HepG2 (cell line): Measurements from ENCODE around the gene TMEM256. TPM values are rescaled to one million over a fixed set of nuclear protein-coding genes. Genes with fewer than 3 reads are reported as not detected.

Source experiments
- ATAC-seq: fragments of 200-7000 bp; cut with Tn5 transposase; 3 replicates; pipeline ENCODE4 v1.9.1; 2020; ENCODE audit warnings: mild to moderate bottlenecking, moderate library complexity
- BruUV-seq: library from RNA; stranded (reverse); fragments of 400-500 nt; replicated peaks from 2 replicates; lab custom pipeline; 2021; lab: Mats Ljungman, UMichigan
- CTCF ChIA-PET: fragments of 300-600 bp; formaldehyde crosslinking; extraction: SDS; loops from one replicate; lab custom pipeline; 2021; ENCODE audit warnings: low total read pairs, inconsistent platforms, low intra/inter-chr PET ratio; lab: Yijun Ruan, JAX
- POLR2A ChIA-PET: fragments of 350-600 bp; sonication (Branson Sonifier 250); formaldehyde crosslinking; loops from one replicate; lab custom pipeline; 2020; ENCODE audit warnings: antibody characterized with exemption, inconsistent platforms; lab: Yijun Ruan, JAX
- DNase-seq: peaks from one replicate; pipeline ENCODE4 v3.0.0-alpha.2; 2015; ENCODE audit warnings: low spot score
- FAIRE-seq: peaks from 3 replicates; lab custom pipeline; 2011; peaks lifted over from hg19 to GRCh38; lab: Jason Lieb, UNC
- H2AFZ ChIP-seq: one replicate; pipeline ENCODE4 v1.6.1; 2011; ENCODE audit warnings: low read length, inconsistent platforms
- H3K27ac ChIP-seq: fragments of 300-600 bp; 3 replicates; pipeline ENCODE4 v1.8.0; 2011; ENCODE audit warnings: mixed run types, mild to moderate bottlenecking, mixed read lengths, low read length, inconsistent platforms; ENCODE audit not compliant: insufficient read depth; ENCODE audit errors: extremely low read length
- H3K27me3 ChIP-seq, 2 experiments: fragments of 200-600 bp in 1 of 2; 2 replicates in 1 of 2; 3 replicates in 1 of 2; pipeline versions ENCODE4 v1.6.0 to v1.8.0; 2011; ENCODE audit warnings: low read length in 2 of 2, mild to moderate bottlenecking in 2 of 2, moderate library complexity in 2 of 2, inconsistent platforms in 1 of 2; ENCODE audit not compliant: insufficient read depth in 2 of 2, control insufficient read depth in 1 of 2
- H3K36me3 ChIP-seq, 2 experiments: fragments of 200-600 bp in 1 of 2; replicated peaks in 1 of 2; 2 replicates in 1 of 2; 3 replicates in 1 of 2; pipeline versions ENCODE4 v1.5.1 to v1.8.0; 2011; ENCODE audit warnings: low read length in 2 of 2, inconsistent platforms in 1 of 2; ENCODE audit not compliant: insufficient read depth in 2 of 2, control insufficient read depth in 1 of 2
- H3K4me1 ChIP-seq: 2 replicates; pipeline ENCODE4 v1.5.1; 2012; ENCODE audit warnings: low read length, inconsistent platforms; ENCODE audit not compliant: insufficient read depth
- H3K4me2 ChIP-seq: 2 replicates; pipeline ENCODE4 v1.6.0; 2011; ENCODE audit warnings: low read depth, low read length, inconsistent platforms
- H3K4me3 ChIP-seq, 3 experiments: fragments of 200-600 bp in 1 of 3; sonication (generic), shearing (Covaris generic) in 1 of 3; replicated peaks in 1 of 3; 2 replicates each; pipeline ENCODE4 v1.5.1; 2011 to 2016; ENCODE audit warnings: low read length in 3 of 3, inconsistent platforms in 2 of 3, low read depth in 2 of 3, mild to moderate bottlenecking in 2 of 3, control low read depth in 1 of 3, mixed read lengths in 1 of 3; ENCODE audit not compliant: insufficient read depth in 1 of 3
- H3K79me2 ChIP-seq: one replicate; pipeline ENCODE4 v1.6.1; 2011; ENCODE audit warnings: low read length, inconsistent platforms; ENCODE audit not compliant: insufficient read depth
- H3K9ac ChIP-seq: 2 replicates; pipeline ENCODE4 v1.6.0; 2011; ENCODE audit warnings: mild to moderate bottlenecking, low read depth, low read length, inconsistent platforms; ENCODE audit not compliant: insufficient read depth
- H3K9me3 ChIP-seq: 2 replicates; pipeline ENCODE4 v1.5.1; 2012; ENCODE audit warnings: mild to moderate bottlenecking, low read length
- H4K20me1 ChIP-seq: 2 replicates; pipeline ENCODE4 v1.6.0; 2011; ENCODE audit warnings: inconsistent platforms, mild to moderate bottlenecking, low read length, moderate library complexity; ENCODE audit not compliant: insufficient read depth
- HOXA7 ChIP-seq: sonication (generic); formaldehyde crosslinking; IDR thresholded peaks from 2 replicates; pipeline ENCODE4 v1.8.1; 2022; ENCODE audit warnings: mild to moderate bottlenecking, missing genetic modification reagents, moderate library complexity
- ZNF549 ChIP-seq: sonication (generic); formaldehyde crosslinking; IDR thresholded peaks from 2 replicates; pipeline ENCODE4 v1.5.0; 2020; ENCODE audit warnings: missing genetic modification reagents
- WGBS: methylation state at CpG from one replicate; pipeline ENCODE4 v1.1.6; 2017; ENCODE audit warnings: low lambda C conversion rate; 5-methylcytosine and 5-hydroxymethylcytosine counted together
- in situ Hi-C: cut with HindIII; loops from 2 replicates; pipeline ENCODE4 v1.10.0; 2017; ENCODE audit warnings: low pct_unique_long_range_greater_than_20kb; ENCODE audit not compliant: extremely low pct_ligation_motif_present
- intact Hi-C: fragments of 100-400 bp; cut with micrococcal nuclease; formaldehyde crosslinking; loops from one replicate; pipeline ENCODE4 v1.10.0; 2022; ENCODE audit not compliant: unreplicated experiment
- polyA plus RNA-seq, 8 experiments: library from polyadenylated mRNA; depleted of rRNA in 3 of 8; stranded (reverse) in 7 of 8; unstranded in 1 of 8; fragments of >200 nt; fragmentation: Illumina TruSeq in 4 of 8; extraction: Trizol in 4 of 8; gene quantifications; 2 replicates each; pipeline versions ENCODE4 v1.2.1 to v1.2.3, GENCODE V29; 2011 to 2016; ENCODE audit warnings: low read depth in 4 of 8, missing spikeins in 1 of 8, mixed read lengths in 1 of 8; ENCODE audit not compliant: insufficient read depth in 1 of 8
- total RNA-seq, 5 experiments: library from RNA; depleted of rRNA; stranded (reverse); fragments of >200 nt; fragmentation: Illumina TruSeq; extraction: Trizol; gene quantifications; 2 replicates each; pipeline ENCODE4 v1.2.3, GENCODE V29; 2016; ENCODE audit warnings: low read depth in 1 of 5
- TF ChIP-seq, protein P1 (sequence below): sonication (generic); formaldehyde crosslinking; IDR thresholded peaks from one replicate; pipeline ENCODE4 v1.5.1; 2020; ENCODE audit warnings: mild to moderate bottlenecking, missing genetic modification reagents; ENCODE audit errors: not compliant biosample characterization
- TF ChIP-seq, protein P2 (sequence below): sonication (generic); formaldehyde crosslinking; IDR thresholded peaks from 2 replicates; pipeline ENCODE4 v1.4.0; 2020; ENCODE audit warnings: missing genetic modification reagents, borderline replicate concordance
- TF ChIP-seq, protein P3 (sequence below): sonication (generic); formaldehyde crosslinking; IDR thresholded peaks from 2 replicates; pipeline ENCODE4 v1.5.1; 2020; ENCODE audit warnings: missing genetic modification reagents, mild to moderate bottlenecking, borderline replicate concordance

The TMEM256 gene
- total and polyA plus RNA-seq, 2 of the 13 experiments (the other 11 are each of a cell fraction or from before 2014, with no cell fraction given) = 231 to 252 TPM

DNA sequence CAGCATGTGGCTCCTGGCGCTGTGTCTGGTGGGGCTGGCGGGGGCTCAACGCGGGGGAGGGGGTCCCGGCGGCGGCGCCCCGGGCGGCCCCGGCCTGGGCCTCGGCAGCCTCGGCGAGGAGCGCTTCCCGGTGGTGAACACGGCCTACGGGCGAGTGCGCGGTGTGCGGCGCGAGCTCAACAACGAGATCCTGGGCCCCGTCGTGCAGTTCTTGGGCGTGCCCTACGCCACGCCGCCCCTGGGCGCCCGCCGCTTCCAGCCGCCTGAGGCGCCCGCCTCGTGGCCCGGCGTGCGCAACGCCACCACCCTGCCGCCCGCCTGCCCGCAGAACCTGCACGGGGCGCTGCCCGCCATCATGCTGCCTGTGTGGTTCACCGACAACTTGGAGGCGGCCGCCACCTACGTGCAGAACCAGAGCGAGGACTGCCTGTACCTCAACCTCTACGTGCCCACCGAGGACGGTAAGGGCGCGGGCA is 4.4 kb upstream of the TMEM256 start:
- ChIA-PET POLR2A (no interaction called here), CTCF (no interaction called here)
- peaks cover 10% of the 10 kb centered on the region for H3K4me1 ChIP-seq
- WGBS = 98% methylated on average over 52 of the region's 58 CpGs
- DNase-seq = no peak
- BruUV-seq = no TSS peak
- no peaks in the 10 kb centered on the region; a peak in 1 of 5 replicates for H3K27me3 ChIP-seq
- ATAC-seq = no peak
- in situ Hi-C loops = no loop called here
- no peak for FAIRE-seq
- 0 out of 5 replicates have a peak, but pooled peaks cover 0 to 2% of the 10 kb centered on the region in 2 experiments for H3K36me3 ChIP-seq
- H2AFZ ChIP-seq = no peak overlapping the region
- no peaks in the 10 kb centered on the region for H4K20me1 ChIP-seq
- H3K4me3 ChIP-seq = no peak overlapping the region
- intact Hi-C loops = no loop called here
- H3K9ac ChIP-seq = no peak overlapping the region
- no peaks in the 10 kb centered on the region for H3K9me3 ChIP-seq
- no peaks in the 10 kb centered on the region for H3K79me2 ChIP-seq
- TF ChIP-seq, protein P1, sequence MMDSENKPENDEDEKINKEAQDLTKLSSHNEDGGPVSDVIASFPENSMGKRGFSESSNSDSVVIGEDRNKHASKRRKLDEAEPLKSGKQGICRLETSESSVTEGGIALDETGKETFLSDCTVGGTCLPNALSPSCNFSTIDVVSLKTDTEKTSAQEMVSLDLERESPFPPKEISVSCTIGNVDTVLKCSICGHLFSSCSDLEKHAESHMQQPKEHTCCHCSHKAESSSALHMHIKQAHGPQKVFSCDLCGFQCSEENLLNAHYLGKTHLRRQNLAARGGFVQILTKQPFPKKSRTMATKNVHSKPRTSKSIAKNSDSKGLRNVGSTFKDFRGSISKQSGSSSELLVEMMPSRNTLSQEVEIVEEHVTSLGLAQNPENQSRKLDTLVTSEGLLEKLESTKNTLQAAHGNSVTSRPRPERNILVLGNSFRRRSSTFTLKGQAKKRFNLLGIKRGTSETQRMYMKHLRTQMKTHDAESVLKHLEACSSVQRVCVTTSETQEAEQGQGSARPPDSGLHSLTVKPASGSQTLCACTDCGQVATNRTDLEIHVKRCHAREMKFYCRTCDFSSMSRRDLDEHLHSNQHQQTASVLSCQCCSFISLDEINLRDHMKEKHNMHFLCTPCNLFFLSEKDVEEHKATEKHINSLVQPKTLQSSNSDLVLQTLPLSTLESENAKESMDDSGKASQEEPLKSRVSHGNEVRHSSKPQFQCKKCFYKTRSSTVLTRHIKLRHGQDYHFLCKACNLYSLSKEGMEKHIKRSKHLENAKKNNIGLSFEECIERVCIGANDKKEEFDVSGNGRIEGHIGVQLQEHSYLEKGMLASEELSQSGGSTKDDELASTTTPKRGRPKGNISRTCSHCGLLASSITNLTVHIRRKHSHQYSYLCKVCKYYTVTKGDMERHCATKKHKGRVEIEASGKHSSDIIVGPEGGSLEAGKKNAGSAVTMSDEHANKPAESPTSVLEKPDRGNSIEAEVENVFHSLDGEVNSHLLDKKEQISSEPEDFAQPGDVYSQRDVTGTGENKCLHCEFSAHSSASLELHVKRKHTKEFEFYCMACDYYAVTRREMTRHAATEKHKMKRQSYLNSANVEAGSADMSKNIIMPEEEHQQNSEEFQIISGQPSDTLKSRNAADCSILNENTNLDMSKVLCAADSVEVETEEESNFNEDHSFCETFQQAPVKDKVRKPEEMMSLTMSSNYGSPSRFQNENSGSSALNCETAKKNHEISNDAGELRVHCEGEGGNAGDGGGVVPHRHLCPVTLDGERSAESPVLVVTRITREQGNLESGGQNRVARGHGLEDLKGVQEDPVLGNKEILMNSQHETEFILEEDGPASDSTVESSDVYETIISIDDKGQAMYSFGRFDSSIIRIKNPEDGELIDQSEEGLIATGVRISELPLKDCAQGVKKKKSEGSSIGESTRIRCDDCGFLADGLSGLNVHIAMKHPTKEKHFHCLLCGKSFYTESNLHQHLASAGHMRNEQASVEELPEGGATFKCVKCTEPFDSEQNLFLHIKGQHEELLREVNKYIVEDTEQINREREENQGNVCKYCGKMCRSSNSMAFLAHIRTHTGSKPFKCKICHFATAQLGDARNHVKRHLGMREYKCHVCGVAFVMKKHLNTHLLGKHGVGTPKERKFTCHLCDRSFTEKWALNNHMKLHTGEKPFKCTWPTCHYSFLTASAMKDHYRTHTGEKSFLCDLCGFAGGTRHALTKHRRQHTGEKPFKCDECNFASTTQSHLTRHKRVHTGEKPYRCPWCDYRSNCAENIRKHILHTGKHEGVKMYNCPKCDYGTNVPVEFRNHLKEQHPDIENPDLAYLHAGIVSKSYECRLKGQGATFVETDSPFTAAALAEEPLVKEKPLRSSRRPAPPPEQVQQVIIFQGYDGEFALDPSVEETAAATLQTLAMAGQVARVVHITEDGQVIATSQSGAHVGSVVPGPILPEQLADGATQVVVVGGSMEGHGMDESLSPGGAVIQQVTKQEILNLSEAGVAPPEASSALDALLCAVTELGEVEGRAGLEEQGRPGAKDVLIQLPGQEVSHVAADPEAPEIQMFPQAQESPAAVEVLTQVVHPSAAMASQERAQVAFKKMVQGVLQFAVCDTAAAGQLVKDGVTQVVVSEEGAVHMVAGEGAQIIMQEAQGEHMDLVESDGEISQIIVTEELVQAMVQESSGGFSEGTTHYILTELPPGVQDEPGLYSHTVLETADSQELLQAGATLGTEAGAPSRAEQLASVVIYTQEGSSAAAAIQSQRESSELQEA (CRISPR knock-in tag) = no peak
- no peak for TF ChIP-seq ZNF549
- TF ChIP-seq, protein P2, sequence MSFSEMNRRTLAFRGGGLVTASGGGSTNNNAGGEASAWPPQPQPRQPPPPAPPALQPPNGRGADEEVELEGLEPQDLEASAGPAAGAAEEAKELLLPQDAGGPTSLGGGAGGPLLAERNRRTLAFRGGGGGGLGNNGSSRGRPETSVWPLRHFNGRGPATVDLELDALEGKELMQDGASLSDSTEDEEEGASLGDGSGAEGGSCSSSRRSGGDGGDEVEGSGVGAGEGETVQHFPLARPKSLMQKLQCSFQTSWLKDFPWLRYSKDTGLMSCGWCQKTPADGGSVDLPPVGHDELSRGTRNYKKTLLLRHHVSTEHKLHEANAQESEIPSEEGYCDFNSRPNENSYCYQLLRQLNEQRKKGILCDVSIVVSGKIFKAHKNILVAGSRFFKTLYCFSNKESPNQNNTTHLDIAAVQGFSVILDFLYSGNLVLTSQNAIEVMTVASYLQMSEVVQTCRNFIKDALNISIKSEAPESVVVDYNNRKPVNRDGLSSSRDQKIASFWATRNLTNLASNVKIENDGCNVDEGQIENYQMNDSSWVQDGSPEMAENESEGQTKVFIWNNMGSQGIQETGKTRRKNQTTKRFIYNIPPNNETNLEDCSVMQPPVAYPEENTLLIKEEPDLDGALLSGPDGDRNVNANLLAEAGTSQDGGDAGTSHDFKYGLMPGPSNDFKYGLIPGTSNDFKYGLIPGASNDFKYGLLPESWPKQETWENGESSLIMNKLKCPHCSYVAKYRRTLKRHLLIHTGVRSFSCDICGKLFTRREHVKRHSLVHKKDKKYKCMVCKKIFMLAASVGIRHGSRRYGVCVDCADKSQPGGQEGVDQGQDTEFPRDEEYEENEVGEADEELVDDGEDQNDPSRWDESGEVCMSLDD (CRISPR knock-in tag) = no peak
- no peak for TF ChIP-seq HOXA7 (CRISPR knock-in tag)
- TF ChIP-seq, protein P3, sequence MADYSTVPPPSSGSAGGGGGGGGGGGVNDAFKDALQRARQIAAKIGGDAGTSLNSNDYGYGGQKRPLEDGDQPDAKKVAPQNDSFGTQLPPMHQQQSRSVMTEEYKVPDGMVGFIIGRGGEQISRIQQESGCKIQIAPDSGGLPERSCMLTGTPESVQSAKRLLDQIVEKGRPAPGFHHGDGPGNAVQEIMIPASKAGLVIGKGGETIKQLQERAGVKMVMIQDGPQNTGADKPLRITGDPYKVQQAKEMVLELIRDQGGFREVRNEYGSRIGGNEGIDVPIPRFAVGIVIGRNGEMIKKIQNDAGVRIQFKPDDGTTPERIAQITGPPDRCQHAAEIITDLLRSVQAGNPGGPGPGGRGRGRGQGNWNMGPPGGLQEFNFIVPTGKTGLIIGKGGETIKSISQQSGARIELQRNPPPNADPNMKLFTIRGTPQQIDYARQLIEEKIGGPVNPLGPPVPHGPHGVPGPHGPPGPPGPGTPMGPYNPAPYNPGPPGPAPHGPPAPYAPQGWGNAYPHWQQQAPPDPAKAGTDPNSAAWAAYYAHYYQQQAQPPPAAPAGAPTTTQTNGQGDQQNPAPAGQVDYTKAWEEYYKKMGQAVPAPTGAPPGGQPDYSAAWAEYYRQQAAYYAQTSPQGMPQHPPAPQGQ (CRISPR knock-in tag) = no peak
- H3K27ac ChIP-seq = no peak overlapping the region
- H3K4me2 ChIP-seq = no peak overlapping the region
